Ecto neural progenitor cell (in vitro differentiated cells): ENCODE data around the gene ALDH3B2.
"Not testable (repeated sequence)": the region's sequence is repeated elsewhere in the genome, so short reads cannot be mapped to it uniquely, and the experiment has no call there.

Source experiments
- DNase-seq: peaks from one replicate; pipeline ENCODE4 v3.0.0-alpha.2; 2018; ENCODE audit warnings: low spot score

Gene ALDH3B2

DNA sequence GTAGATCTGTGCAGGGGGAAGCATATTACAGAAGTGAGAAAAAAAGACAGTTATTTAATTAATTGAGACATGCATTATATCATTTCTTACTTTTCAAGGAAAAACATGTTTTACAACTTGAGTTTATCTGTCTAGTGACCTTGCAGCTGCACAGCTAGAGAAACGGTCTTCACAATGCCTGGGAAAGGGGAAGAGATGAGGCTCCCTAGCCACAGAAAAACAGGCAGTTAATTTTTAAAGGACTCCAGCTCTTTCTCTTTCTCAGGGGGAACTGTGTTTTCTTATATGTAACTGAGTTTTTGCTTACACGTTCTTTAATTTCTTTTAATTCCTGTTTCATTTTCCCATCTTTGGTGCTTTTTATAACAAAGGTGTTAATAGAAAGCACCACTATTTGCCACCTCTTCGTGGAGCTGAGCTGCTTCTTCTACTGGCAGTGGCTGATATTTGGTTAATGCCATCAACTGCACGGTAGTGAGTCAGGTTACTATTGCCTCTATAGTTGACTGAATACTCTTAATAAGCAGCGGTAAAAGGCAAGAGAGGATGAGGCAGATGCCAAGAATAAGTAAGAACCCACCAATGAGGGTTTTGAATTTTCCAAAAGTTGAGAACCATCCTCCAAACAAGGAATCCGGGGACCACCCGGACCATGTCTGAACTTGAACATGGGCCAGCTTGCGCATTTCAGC lies 11.4 kb upstream of the ALDH3B2 start:
- DNase-seq = not testable (repeated sequence)

GRCh38 chr11:67682126-67683034 lies 8.0 kb upstream of the ALDH3B2 start:
- DNase-seq = not testable (repeated sequence)

- DNase-seq = no peak
Measured at GRCh38 chr11:67680696-67681470, 6.5 kb upstream of the ALDH3B2 start.

- DNase-seq = no peak
Measured at GRCh38 chr11:67675058-67675747, 780 bp upstream of the ALDH3B2 start.

GRCh38 chr11:67673902-67674301 lies 521 bp downstream of the ALDH3B2 start:
- no peak for DNase-seq

DNA sequence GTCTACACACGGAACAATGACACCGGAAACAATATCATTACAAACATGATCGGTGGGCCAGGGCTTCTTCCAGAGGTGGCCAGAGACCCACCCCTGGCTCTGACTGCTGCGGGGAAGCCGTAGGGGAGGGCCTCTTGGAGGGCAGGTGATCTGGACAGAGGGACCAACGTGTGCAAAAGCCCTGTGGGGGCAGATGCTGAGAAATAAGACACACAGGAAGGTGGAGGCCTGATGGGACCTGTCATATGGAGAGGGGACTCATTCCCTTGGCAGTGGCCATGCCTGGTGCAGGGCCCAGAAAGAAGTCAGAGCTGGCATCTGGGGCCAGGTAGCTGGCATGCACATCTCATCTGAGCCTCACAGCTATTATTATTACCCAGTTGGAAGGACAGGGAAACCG lies 1.1 kb downstream of the ALDH3B2 start:
- no peak for DNase-seq

DNA sequence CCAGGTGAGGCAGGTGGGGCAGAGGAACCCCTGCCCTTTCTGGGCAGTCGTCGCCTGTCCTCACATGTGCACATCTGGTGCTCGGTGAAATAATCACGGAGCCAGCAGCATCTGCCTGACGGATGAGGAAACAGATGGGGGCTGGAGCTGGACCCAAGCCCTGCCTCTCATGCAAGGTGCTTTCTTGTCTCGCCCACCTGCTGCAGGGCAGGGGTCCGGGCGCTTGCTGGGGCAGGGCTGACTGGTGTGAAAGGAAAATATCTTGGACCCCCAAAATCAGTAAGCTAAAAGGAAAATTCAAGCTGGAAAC lies 3.3 kb downstream of the ALDH3B2 start:
- no peak for DNase-seq

GRCh38 chr11:67670316-67671210 lies 3.9 kb downstream of the ALDH3B2 start:
- DNase-seq = no peak

GRCh38 chr11:67668192-67668551 lies 6.3 kb downstream of the ALDH3B2 start:
- DNase-seq = no peak

GRCh38 chr11:67667490-67668191 lies 6.8 kb downstream of the ALDH3B2 start:
- DNase-seq = peak; percentile 46

DNA sequence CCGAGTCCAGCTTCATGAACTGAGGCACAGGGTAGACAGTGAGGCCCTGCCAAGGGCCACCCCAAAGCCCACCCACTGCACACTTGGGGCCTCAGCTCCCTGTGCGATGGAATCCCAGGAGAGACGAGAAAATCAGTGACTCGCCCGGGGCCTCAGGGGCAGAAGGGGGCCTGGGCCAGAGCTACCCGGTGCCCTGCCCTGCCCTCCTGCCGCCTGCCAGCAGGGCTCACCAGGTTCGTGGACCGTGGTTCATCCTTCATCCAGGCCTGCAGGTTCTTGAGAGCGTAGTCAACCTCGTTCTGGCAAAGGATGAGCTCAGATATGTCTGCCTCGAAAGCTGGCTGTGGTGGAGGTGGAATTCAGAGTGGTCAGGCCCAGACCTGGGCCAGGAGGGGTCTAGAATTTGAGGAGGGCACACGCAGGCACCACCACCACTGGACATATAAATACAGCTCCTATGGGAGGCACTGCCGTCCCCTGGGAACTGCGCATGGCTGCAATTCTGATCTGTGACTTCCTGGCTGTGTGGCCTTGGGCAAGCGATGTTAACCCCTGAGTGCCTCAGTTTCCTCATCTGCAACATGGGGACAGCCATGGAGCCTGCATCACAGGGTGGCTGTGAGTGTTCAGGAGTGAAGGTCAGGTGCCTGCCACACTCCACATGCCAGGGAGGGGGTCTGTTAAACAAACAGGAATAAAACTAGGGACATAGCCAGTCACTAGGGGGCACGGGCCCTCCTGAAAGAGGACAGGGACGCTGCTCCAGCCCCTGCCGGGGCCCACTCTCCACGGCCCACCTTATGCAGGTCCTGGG lies 7.5 kb downstream of the ALDH3B2 start:
- no peak for DNase-seq

DNA sequence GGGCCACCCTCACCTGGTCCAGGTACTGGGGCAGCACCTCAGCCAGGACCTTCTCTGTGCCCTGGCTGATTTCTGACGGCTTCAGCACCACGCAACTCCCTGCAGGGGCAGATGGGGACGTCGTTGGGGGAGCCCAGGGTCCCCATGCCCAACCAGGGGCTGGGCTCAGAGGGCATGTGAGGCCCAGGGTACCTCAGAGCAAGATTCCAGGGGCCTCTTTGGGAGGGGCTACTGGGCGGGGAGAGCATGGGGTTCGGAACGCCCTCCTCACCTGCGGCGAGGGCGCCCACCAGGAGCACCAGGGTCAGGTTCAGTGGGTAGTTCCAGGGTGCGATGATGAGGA lies 8.1 kb downstream of the ALDH3B2 start:
- no peak for DNase-seq

- DNase-seq = no peak
Measured at GRCh38 chr11:67665541-67666302, 8.7 kb downstream of the ALDH3B2 start.

DNA sequence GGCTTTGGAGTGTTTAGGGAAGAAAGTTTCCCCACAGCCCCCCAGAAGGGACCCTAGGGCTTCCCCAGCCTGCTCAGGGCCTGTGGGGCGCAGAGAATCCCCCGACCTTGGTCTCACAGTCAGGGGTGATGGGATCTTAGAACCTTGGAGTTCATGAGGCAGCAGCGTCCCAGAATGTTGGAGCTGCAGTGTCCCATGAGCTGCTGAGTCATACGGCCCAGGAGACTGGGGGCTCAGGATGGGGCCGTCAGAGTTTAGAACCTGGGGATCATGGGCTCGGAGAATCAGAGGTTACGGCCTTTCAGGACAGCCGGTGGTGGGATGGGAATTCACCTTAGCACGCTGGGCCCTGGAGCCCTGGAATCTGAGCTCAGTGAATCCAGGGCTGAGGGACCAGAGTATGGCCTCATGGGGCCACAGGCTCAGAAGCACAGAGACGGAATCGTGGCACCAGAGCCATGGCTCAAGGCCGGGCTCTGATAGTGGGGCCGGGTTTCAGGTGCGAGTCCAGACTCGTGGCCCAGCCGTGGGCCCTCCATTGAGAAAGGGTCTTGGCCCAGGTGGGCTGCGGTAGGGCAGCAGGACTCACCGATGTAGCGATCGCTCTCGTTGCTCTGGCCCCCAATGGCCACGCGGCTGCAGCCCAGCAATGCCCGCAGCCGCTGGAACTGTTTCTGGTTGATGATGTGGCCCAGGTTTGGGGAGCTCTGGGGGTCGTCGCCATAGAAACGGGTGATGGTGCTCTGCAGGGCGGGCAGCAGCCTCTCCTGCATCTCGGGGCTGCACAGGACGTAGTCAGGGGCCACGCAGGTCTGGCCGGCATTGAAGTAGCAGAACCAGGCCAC lies 9.5 kb downstream of the ALDH3B2 start:
- no peak for DNase-seq

DNA sequence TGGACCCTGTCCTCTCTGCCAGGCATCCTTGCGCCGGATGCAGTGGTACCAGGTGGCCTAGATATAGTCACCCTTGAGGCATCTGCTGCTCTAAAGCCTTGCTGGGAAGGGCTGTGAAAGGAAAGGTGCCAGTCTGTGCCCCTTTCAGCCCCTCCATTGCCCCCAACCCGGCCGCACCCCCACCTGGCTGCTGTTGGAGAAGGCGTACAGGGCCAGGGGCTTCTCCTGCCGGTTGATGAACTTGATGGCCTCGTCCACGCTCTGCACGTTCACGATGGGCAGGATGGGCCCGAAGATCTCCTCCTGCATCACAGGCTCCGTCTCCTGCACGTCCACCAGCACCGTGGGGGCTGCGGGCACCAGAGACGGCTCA lies 10.2 kb downstream of the ALDH3B2 start:
- DNase-seq = no peak

GRCh38 chr11:67663532-67664212 lies 10.8 kb downstream of the ALDH3B2 start:
- DNase-seq = no peak

DNA sequence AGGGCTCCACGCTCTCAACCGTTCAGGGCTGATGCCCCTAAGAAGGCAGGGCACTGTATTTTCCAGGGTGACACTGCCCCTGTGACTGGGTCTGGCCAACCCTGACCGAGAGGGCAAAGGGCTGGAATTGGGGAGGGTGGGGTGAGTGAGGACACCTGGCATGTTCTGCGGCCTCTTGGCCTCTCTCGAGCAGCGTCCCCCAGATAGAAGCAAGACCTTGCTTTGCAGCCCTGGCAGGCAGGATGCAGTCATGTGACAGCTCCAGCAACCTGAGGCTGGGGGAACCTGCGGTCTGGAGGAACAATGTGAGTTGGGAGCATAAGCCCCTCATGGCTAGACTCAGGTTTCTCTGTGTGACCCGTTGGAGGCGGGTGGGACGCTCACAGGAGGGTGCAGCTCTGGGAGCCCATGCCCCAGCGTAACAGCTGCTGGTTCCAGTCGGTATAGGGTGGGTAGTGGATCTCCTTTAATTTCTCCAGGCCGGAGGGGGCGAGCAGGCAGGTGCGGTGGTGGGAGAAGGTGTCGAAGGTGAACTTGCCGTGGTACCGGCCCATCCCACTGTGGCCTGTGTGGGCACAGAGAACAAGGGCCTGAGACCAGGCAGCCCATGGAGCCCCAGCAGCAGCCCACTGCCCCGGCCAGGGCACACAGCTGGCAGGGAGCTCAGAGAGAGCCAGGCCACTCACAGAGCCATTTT lies 11.4 kb downstream of the ALDH3B2 start:
- DNase-seq = no peak
